HCT116 (cell line): ENCODE data around the gene SNRPD2. TPM values are rescaled to one million over a fixed set of nuclear protein-coding genes. Genes with fewer than 3 reads are reported as not detected.

ENCODE experiments used
- ATAC-seq: fragments of 200-7000 bp; cut with Tn5 transposase; 2 replicates; pipeline ENCODE4 v1.9.1; 2020; ENCODE audit warnings: mild to moderate bottlenecking, moderate library complexity
- BruUV-seq: library from RNA; stranded (reverse); fragments of 400-500 nt; replicated peaks from 2 replicates; lab custom pipeline; 2021; lab: Mats Ljungman, UMichigan
- CTCF ChIA-PET: fragments of 300-600 bp; sonication (Branson Sonifier 250); formaldehyde crosslinking; loops from one replicate; lab custom pipeline; 2021; ENCODE audit warnings: antibody characterized with exemption; lab: Charles Lee
- POLR2A ChIA-PET: fragments of 300-600, 350-600 bp; sonication (Branson Sonifier 250); formaldehyde crosslinking; loops from one replicate; lab custom pipeline; 2021; ENCODE audit warnings: antibody characterized with exemption; lab: Charles Lee
- RAD21 ChIA-PET, 2 experiments: fragments of 300-600 bp; sonication (Branson Sonifier 250); formaldehyde crosslinking; loops; one replicate each; lab custom pipeline; 2023; ENCODE audit warnings: low total read pairs in 2 of 2; ENCODE audit not compliant: uncharacterized antibody in 2 of 2, unreplicated experiment in 2 of 2, low non-redundant PET in 1 of 2; lab: Charles Lee
- DNase-seq: peaks from one replicate; pipeline ENCODE4 v3.0.0-alpha.2; 2010; ENCODE audit warnings: low read depth, low spot score
- H2AFZ ChIP-seq: fragments of 200-600 bp; shearing (Covaris generic), sonication (generic); 2 replicates; pipeline ENCODE4 v1.6.1; 2017; ENCODE audit warnings: low read depth, mixed run types, mixed read lengths, antibody characterized with exemption, low read length; ENCODE audit not compliant: poor library complexity, severe bottlenecking
- H3K27ac ChIP-seq: 2 replicates; pipeline ENCODE4 v1.5.1; 2012; ENCODE audit warnings: low read depth, low read length
- H3K27me3 ChIP-seq: fragments of 200-600 bp; sonication (generic); 2 replicates; pipeline ENCODE4 v1.6.1; 2016; ENCODE audit warnings: mixed run types, low read length, mixed read lengths; ENCODE audit not compliant: insufficient read depth
- H3K36me3 ChIP-seq, 2 experiments: fragments of 200-500 bp in 1 of 2; fragments of 200-600 bp in 1 of 2; sonication (Bioruptor generic) in 1 of 2; sonication (generic) in 1 of 2; 2 replicates each; pipeline versions ENCODE4 v1.5.1 to v1.6.1; 2014 to 2016; ENCODE audit warnings: low read length in 2 of 2, inconsistent platforms in 1 of 2, mixed read lengths in 1 of 2, mixed run types in 1 of 2; ENCODE audit not compliant: insufficient read depth in 2 of 2, control insufficient read depth in 1 of 2
- H3K4me1 ChIP-seq, 2 experiments: fragments of 200-600 bp in 1 of 2; sonication (generic) in 1 of 2; 2 replicates each; pipeline versions ENCODE4 v1.5.1 to v1.6.1; 2012 to 2017; ENCODE audit warnings: low read length in 2 of 2, inconsistent platforms in 1 of 2, mild to moderate bottlenecking in 1 of 2, mixed read lengths in 1 of 2, mixed run types in 1 of 2, moderate library complexity in 1 of 2; ENCODE audit not compliant: insufficient read depth in 2 of 2, control insufficient read depth in 1 of 2
- H3K4me2 ChIP-seq: fragments of 200-600 bp; sonication (generic); 2 replicates; pipeline ENCODE4 v1.6.1; 2017; ENCODE audit warnings: mixed run types, low read length, mixed read lengths
- H3K4me3 ChIP-seq, 2 experiments: fragments of 200-600 bp in 1 of 2; sonication (generic) in 1 of 2; replicated peaks in 1 of 2; 2 replicates each; pipeline ENCODE4 v1.5.1; 2011 to 2016; ENCODE audit warnings: low read length in 2 of 2, control low read depth in 1 of 2, low read depth in 1 of 2, mild to moderate bottlenecking in 1 of 2, mixed read lengths in 1 of 2, mixed run types in 1 of 2
- H3K79me2 ChIP-seq: fragments of 200-600 bp; sonication (generic); 2 replicates; pipeline ENCODE4 v1.6.1; 2017; ENCODE audit warnings: mild to moderate bottlenecking, mixed run types, low read length, moderate library complexity, mixed read lengths; ENCODE audit not compliant: insufficient read depth
- H3K9ac ChIP-seq: fragments of 200-600 bp; sonication (generic); 2 replicates; pipeline ENCODE4 v1.6.1; 2016; ENCODE audit warnings: low read length, mixed read lengths
- H3K9me2 ChIP-seq: fragments of 200-600 bp; sonication (generic), shearing (Covaris generic); 2 replicates; pipeline ENCODE4 v1.6.1; 2017; ENCODE audit warnings: mixed run types, mild to moderate bottlenecking, moderate library complexity; ENCODE audit not compliant: insufficient read depth
- H3K9me3 ChIP-seq, 2 experiments: fragments of 200-500 bp in 1 of 2; fragments of 200-600 bp in 1 of 2; sonication (Bioruptor generic) in 1 of 2; sonication (generic) in 1 of 2; 2 replicates each; pipeline ENCODE4 v1.6.1; 2014 to 2017; ENCODE audit warnings: low read length in 2 of 2, mixed read lengths in 2 of 2, inconsistent platforms in 1 of 2, low read depth in 1 of 2, mild to moderate bottlenecking in 1 of 2, mixed run types in 1 of 2, moderate library complexity in 1 of 2; ENCODE audit not compliant: control insufficient read depth in 1 of 2, insufficient read depth in 1 of 2
- H4K20me1 ChIP-seq: fragments of 200-600 bp; sonication (generic), shearing (Covaris generic); 2 replicates; pipeline ENCODE4 v1.6.1; 2017; ENCODE audit warnings: mixed run types, mild to moderate bottlenecking, moderate library complexity; ENCODE audit not compliant: insufficient read depth
- EGR1 ChIP-seq: IDR thresholded peaks from 2 replicates; pipeline ENCODE4 v1.6.1; 2012; ENCODE audit warnings: low read depth
- EZH2 ChIP-seq: fragments of 200-600 bp; sonication (generic); IDR thresholded peaks from 2 replicates; pipeline ENCODE4 v1.6.1; 2017; ENCODE audit warnings: antibody characterized with exemption, mixed run types
- EZH2phosphoT487 ChIP-seq: fragments of 200-600 bp; IDR thresholded peaks from 2 replicates; pipeline ENCODE4 v1.6.1; 2018; ENCODE audit warnings: antibody characterized with exemption, borderline replicate concordance
- FOSL1 ChIP-seq: IDR thresholded peaks from 2 replicates; pipeline ENCODE4 v1.6.1; 2012; ENCODE audit warnings: low read depth
- JUND ChIP-seq: IDR thresholded peaks from 2 replicates; pipeline ENCODE4 v1.6.1; 2012
- POLR2A ChIP-seq: IDR thresholded peaks from 2 replicates; pipeline ENCODE4 v1.7.0; 2011; ENCODE audit warnings: borderline replicate concordance; ENCODE audit not compliant: insufficient read depth, insufficient read length; ENCODE audit errors: extremely low read depth
- RAD21 ChIP-seq: IDR thresholded peaks from 2 replicates; pipeline ENCODE4 v1.6.1; 2012; ENCODE audit warnings: low read depth, mild to moderate bottlenecking
- SIN3A ChIP-seq: IDR thresholded peaks from 2 replicates; pipeline ENCODE4 v1.6.1; 2012; ENCODE audit warnings: low read depth
- SP1 ChIP-seq: IDR thresholded peaks from 2 replicates; pipeline ENCODE4 v1.6.1; 2012; ENCODE audit warnings: low read depth
- SRF ChIP-seq: IDR thresholded peaks from 2 replicates; pipeline ENCODE4 v1.6.1; 2012; ENCODE audit warnings: low read depth
- TCF7L2 ChIP-seq: IDR thresholded peaks from 2 replicates; pipeline ENCODE4 v1.7.0; 2011; ENCODE audit warnings: borderline replicate concordance, inconsistent platforms; ENCODE audit not compliant: insufficient read depth, insufficient read length; ENCODE audit errors: extremely low read depth
- YY1 ChIP-seq: IDR thresholded peaks from 2 replicates; pipeline ENCODE4 v1.6.1; 2011; ENCODE audit warnings: low read length, low read depth, moderate library complexity, mild to moderate bottlenecking; ENCODE audit not compliant: insufficient replicate concordance; ENCODE audit errors: extremely low read depth
- ZFX ChIP-seq: fragments of 450-650 bp; IDR thresholded peaks from 2 replicates; pipeline ENCODE4 v1.6.1; 2017
- intact Hi-C: fragments of 100-400 bp; cut with micrococcal nuclease; formaldehyde crosslinking; loops from 2 replicates; pipeline ENCODE4 v1.10.0; 2022
- total RNA-seq: library from RNA; stranded (reverse); gene quantifications from one replicate; pipeline ENCODE4 v1.2.1, GENCODE V29; 2021; ENCODE audit not compliant: unreplicated experiment
- TF ChIP-seq, protein P1 (sequence below), 3 experiments: fragments of 200-600 bp in 1 of 3; sonication (generic) in 1 of 3; IDR thresholded peaks in 2 of 3; conservative IDR thresholded peaks in 1 of 3; 2 replicates each; pipeline ENCODE4 v1.5.1; 2012 to 2017; ENCODE audit warnings: low read depth in 2 of 3, low read length in 2 of 3, antibody characterized with exemption in 1 of 3, borderline replicate concordance in 1 of 3, control low read depth in 1 of 3, mild to moderate bottlenecking in 1 of 3, mixed read lengths in 1 of 3, mixed run types in 1 of 3, moderate library complexity in 1 of 3; ENCODE audit not compliant: insufficient read depth in 1 of 3
- TF ChIP-seq, protein P2 (sequence below): IDR thresholded peaks from 2 replicates; pipeline ENCODE4 v1.6.1; 2012; ENCODE audit warnings: low read depth
- TF ChIP-seq, protein P3 (sequence below): IDR thresholded peaks from 2 replicates; pipeline ENCODE4 v1.6.1; 2012
- TF ChIP-seq, protein P4 (sequence below): IDR thresholded peaks from 2 replicates; pipeline ENCODE4 v1.6.1; 2012

The SNRPD2 gene
- total RNA-seq, 1 experiment from 2014 or later: 927 TPM

DNA sequence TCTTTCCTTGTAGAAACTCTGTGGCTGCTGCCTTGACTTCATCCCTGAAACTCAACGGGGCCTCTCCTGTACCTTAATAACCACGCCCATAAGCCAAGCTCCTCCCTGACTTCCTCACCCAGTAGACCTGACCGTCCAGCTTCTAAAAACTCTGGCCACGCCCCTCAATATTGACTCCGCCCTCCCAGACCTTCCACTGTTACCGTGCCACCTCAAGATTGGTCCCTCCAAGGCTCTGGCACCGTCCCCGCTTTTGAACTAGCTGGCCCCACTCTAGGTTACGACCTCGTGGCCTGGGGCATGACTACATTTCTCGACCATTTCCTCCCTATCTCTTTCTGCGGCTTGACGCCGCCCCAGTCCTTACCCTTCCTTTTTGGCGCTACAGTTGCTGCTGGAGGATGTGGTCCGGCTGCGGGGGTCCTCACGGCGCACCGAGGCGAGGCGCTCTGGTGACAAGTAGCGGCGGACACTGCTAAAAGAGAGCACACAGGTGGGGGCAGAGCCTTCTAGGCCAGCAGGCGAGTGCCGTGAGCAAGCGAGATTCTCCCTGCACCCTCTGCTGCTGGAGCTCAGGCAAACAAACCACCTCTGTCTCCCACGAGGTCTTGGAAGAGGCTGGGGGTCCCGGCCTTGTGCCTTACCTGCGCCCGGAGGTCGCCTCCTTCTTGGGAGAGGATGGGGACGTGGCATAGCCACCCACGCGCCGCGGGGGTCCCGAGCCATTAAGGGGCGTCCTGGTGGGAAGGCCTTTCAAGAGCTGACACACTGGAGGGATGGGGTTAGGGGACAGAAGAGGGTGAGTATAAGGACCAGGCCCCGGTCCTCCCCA, 50.3 kb downstream of the SNRPD2 start:
- Histone ChIP-seq H3K9me3 (no peaks in the 10 kb centered on the region), H3K9me2 (no peaks in the 10 kb centered on the region), H3K4me1 (peaks cover 35 to 72% of the 10 kb centered on the region in 2 experiments), H3K36me3 (no peaks in the 10 kb centered on the region), H3K4me3 (peak overlapping the region; percentile 53), H3K9ac (peak overlapping the region; percentile 60), H3K27ac (peak overlapping the region; percentile 79), H4K20me1 (no peaks in the 10 kb centered on the region), H2AFZ (peak overlapping the region; percentile 19), H3K79me2 (peaks cover 6% of the 10 kb centered on the region; the same call in 1 of the 2 replicates), H3K27me3 (no peaks in the 10 kb centered on the region), H3K4me2 (peak overlapping the region; percentile 96)
- TSS peak; percentile 90 for BruUV-seq
- ATAC-seq (peak; percentile 69), DNase-seq (peak; percentile 97)
- CTCF ChIA-PET: interaction anchor here (0.8 to 3.6 kb wide), 33 partner anchors 9 to 857 kb away, joined by 3 to 45 read pairs (median 5); partner anchors contain the start of genes FOSB, GIPR, OPA3 and QPCTL
- POLR2A ChIA-PET: interaction anchor here (0.6 to 4.7 kb wide), 23 partner anchors 9 to 238 kb away, joined by 3 to 54 read pairs (median 4); partner anchors contain the start of genes FOSB, GIPR, OPA3 and QPCTL
- RAD21 ChIA-PET: interaction anchor here (0.6 to 2.6 kb wide), 16 partner anchors 11 to 239 kb away, joined by 3 to 17 read pairs (median 5); partner anchors contain the start of gene GIPR (in 1 of the 2)
- intact Hi-C loops: loop anchor here (1.0 to 5.0 kb wide), 5 partner anchors 34 to 217 kb away; no protein-coding TSS in a partner anchor
- no peak for TF ChIP-seq FOSL1
- TF ChIP-seq EZH2: no peak
- no peak for TF ChIP-seq JUND
- TF ChIP-seq, protein P1, sequence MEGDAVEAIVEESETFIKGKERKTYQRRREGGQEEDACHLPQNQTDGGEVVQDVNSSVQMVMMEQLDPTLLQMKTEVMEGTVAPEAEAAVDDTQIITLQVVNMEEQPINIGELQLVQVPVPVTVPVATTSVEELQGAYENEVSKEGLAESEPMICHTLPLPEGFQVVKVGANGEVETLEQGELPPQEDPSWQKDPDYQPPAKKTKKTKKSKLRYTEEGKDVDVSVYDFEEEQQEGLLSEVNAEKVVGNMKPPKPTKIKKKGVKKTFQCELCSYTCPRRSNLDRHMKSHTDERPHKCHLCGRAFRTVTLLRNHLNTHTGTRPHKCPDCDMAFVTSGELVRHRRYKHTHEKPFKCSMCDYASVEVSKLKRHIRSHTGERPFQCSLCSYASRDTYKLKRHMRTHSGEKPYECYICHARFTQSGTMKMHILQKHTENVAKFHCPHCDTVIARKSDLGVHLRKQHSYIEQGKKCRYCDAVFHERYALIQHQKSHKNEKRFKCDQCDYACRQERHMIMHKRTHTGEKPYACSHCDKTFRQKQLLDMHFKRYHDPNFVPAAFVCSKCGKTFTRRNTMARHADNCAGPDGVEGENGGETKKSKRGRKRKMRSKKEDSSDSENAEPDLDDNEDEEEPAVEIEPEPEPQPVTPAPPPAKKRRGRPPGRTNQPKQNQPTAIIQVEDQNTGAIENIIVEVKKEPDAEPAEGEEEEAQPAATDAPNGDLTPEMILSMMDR (IDR thresholded peaks at IDR 0.05 in 2 of 3, conservative IDR thresholded peaks at IDR 0.05 in 1 of 3; ENCODE audit: borderline replicate concordance in 1 of 3, insufficient read depth in 1 of 3, low read depth in 2 of 3, low read length in 2 of 3): no peak
- peak; percentile 62 for TF ChIP-seq TCF7L2
- TF ChIP-seq EGR1: no peak
- no peak; the same call in 1 of the 2 replicates for TF ChIP-seq SIN3A
- TF ChIP-seq EZH2phosphoT487: no peak
- TF ChIP-seq SRF: no peak
- TF ChIP-seq, protein P2, sequence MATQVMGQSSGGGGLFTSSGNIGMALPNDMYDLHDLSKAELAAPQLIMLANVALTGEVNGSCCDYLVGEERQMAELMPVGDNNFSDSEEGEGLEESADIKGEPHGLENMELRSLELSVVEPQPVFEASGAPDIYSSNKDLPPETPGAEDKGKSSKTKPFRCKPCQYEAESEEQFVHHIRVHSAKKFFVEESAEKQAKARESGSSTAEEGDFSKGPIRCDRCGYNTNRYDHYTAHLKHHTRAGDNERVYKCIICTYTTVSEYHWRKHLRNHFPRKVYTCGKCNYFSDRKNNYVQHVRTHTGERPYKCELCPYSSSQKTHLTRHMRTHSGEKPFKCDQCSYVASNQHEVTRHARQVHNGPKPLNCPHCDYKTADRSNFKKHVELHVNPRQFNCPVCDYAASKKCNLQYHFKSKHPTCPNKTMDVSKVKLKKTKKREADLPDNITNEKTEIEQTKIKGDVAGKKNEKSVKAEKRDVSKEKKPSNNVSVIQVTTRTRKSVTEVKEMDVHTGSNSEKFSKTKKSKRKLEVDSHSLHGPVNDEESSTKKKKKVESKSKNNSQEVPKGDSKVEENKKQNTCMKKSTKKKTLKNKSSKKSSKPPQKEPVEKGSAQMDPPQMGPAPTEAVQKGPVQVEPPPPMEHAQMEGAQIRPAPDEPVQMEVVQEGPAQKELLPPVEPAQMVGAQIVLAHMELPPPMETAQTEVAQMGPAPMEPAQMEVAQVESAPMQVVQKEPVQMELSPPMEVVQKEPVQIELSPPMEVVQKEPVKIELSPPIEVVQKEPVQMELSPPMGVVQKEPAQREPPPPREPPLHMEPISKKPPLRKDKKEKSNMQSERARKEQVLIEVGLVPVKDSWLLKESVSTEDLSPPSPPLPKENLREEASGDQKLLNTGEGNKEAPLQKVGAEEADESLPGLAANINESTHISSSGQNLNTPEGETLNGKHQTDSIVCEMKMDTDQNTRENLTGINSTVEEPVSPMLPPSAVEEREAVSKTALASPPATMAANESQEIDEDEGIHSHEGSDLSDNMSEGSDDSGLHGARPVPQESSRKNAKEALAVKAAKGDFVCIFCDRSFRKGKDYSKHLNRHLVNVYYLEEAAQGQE: no peak
- TF ChIP-seq, protein P3, sequence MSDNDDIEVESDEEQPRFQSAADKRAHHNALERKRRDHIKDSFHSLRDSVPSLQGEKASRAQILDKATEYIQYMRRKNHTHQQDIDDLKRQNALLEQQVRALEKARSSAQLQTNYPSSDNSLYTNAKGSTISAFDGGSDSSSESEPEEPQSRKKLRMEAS: peak; percentile 76
- TF ChIP-seq, protein P4, sequence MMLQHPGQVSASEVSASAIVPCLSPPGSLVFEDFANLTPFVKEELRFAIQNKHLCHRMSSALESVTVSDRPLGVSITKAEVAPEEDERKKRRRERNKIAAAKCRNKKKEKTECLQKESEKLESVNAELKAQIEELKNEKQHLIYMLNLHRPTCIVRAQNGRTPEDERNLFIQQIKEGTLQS: no peak
- TF ChIP-seq YY1: peak; percentile 3
- peak; percentile 33 for TF ChIP-seq POLR2A
- no peak for TF ChIP-seq SP1
- TF ChIP-seq ZFX: peak; percentile 42; the same call in 1 of the 2 replicates
- TF ChIP-seq RAD21: no peak
